Body of pancreas (tissue), 4 donors: Measurements from ENCODE around the gene POLRMT.

Experiments used
- POLR2A ChIP-seq, 3 donors: fragments of 450-650 bp; IDR thresholded peaks; one replicate each; pipeline ENCODE4 v1.6.1; 2016; ENCODE audit warnings: antibody characterized with exemption in 3 of 3, mild to moderate bottlenecking in 2 of 3
- TF ChIP-seq, protein P1 (sequence below), 7 experiments: fragments of 450-650 bp in 4 of 7; fragments of 200-600 bp in 3 of 7; sonication (generic) in 3 of 7; IDR thresholded peaks; one replicate each; pipeline ENCODE4 v1.5.1; 2016 to 2019; ENCODE audit warnings: antibody characterized with exemption in 7 of 7

DNA sequence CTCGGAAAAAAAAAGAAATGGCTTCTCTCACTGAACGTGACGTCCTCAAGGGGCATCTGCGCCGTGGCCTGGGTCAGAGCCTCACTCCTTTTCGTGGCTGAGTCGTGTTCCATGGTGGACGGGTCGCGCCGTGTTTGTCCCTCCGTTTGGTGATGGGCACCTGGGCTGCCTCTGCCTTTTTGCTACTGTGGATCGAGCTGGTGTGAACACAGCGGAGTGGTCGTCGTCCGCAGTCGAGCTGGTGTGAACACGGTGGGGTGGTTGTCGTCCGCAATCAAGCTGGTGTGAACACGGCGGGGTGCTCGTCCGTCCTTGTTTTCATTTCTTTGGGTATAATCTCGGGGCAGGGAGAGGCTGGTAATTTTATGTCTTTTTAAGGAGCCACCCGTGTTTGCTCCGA lies 32.0 kb downstream of the POLRMT start:
- TF ChIP-seq, protein P1, sequence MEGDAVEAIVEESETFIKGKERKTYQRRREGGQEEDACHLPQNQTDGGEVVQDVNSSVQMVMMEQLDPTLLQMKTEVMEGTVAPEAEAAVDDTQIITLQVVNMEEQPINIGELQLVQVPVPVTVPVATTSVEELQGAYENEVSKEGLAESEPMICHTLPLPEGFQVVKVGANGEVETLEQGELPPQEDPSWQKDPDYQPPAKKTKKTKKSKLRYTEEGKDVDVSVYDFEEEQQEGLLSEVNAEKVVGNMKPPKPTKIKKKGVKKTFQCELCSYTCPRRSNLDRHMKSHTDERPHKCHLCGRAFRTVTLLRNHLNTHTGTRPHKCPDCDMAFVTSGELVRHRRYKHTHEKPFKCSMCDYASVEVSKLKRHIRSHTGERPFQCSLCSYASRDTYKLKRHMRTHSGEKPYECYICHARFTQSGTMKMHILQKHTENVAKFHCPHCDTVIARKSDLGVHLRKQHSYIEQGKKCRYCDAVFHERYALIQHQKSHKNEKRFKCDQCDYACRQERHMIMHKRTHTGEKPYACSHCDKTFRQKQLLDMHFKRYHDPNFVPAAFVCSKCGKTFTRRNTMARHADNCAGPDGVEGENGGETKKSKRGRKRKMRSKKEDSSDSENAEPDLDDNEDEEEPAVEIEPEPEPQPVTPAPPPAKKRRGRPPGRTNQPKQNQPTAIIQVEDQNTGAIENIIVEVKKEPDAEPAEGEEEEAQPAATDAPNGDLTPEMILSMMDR (IDR thresholded peaks at IDR 0.05) = no peak
- TF ChIP-seq POLR2A (IDR thresholded peaks at IDR 0.05) = no peak
